ENCODE data around the gene DLGAP1. TPM values are rescaled to one million over a fixed set of nuclear protein-coding genes. Genes with fewer than 3 reads are reported as not detected.

DLGAP1 gene
- total RNA-seq, 2 experiments from 2014 or later, result not detected

GRCh38 chr18:4017480-4017879 is 437.6 kb downstream of the DLGAP1 start:
- DNase-seq (no peak), ATAC-seq (ENCODE audit: low read depth) (no peak)
- POLR2A ChIA-PET, result no interaction called here

GRCh38 chr18:4016391-4017049 is 438.6 kb downstream of the DLGAP1 start:
- no peak overlapping the region for H3K4me3 Mint-ChIP-seq
- H3K36me3 Mint-ChIP-seq, result no peaks in the 10 kb centered on the region
- H3K27me3 Mint-ChIP-seq, result no peaks in the 10 kb centered on the region
- no peaks in the 10 kb centered on the region for H3K9me3 Mint-ChIP-seq
- ATAC-seq (ENCODE audit: low read depth) (no peak), DNase-seq (no peak)
- no peaks in the 10 kb centered on the region for H3K4me1 Mint-ChIP-seq
- no peak overlapping the region for H3K27ac Mint-ChIP-seq
- POLR2A ChIA-PET, result no interaction called here

More at GRCh38 chr18:4017480-4017879, 437.6 kb downstream of the DLGAP1 start:
- H3K27ac Mint-ChIP-seq, result no peak overlapping the region
- H3K36me3 Mint-ChIP-seq, result no peaks in the 10 kb centered on the region
- H3K27me3 Mint-ChIP-seq, result no peaks in the 10 kb centered on the region
- H3K9me3 Mint-ChIP-seq, result no peaks in the 10 kb centered on the region
- H3K4me3 Mint-ChIP-seq, result no peak overlapping the region
- H3K4me1 Mint-ChIP-seq, result no peaks in the 10 kb centered on the region

GRCh38 chr18:4007846-4008245 is 447.3 kb downstream of the DLGAP1 start:
- H3K4me1 Mint-ChIP-seq, result no peaks in the 10 kb centered on the region
- H3K27ac Mint-ChIP-seq, result no peak overlapping the region
- no peak overlapping the region for H3K4me3 Mint-ChIP-seq
- POLR2A ChIA-PET, result no interaction called here
- H3K9me3 Mint-ChIP-seq, result no peaks in the 10 kb centered on the region
- peaks cover 4% of the 10 kb centered on the region for H3K27me3 Mint-ChIP-seq
- ATAC-seq (ENCODE audit: low read depth) (no peak), DNase-seq (no peak)
- H3K36me3 Mint-ChIP-seq, result no peaks in the 10 kb centered on the region

GRCh38 chr18:4004183-4004829 is 450.8 kb downstream of the DLGAP1 start:
- H3K27ac Mint-ChIP-seq, result no peak overlapping the region
- POLR2A ChIA-PET, result no interaction called here
- H3K36me3 Mint-ChIP-seq, result no peaks in the 10 kb centered on the region
- H3K4me1 Mint-ChIP-seq, result no peaks in the 10 kb centered on the region
- no peak for DNase-seq
- no peak for ATAC-seq (ENCODE audit: low read depth)
- H3K4me3 Mint-ChIP-seq, result no peak overlapping the region
- no peaks in the 10 kb centered on the region for H3K9me3 Mint-ChIP-seq
- peaks cover 6% of the 10 kb centered on the region for H3K27me3 Mint-ChIP-seq

- POLR2A ChIA-PET, result no interaction called here
- peaks cover 1% of the 10 kb centered on the region for H3K4me1 Mint-ChIP-seq
- H3K27me3 Mint-ChIP-seq, result peaks cover 23% of the 10 kb centered on the region
- H3K9me3 Mint-ChIP-seq, result no peaks in the 10 kb centered on the region
- no peaks in the 10 kb centered on the region for H3K36me3 Mint-ChIP-seq
- no peak for DNase-seq
- ATAC-seq (ENCODE audit: low read depth), result no peak
- no peak overlapping the region for H3K4me3 Mint-ChIP-seq
- no peak overlapping the region for H3K27ac Mint-ChIP-seq
Observed at GRCh38 chr18:3998698-3999333, 456.3 kb downstream of the DLGAP1 start.

GRCh38 chr18:3995476-3996102 is 459.5 kb downstream of the DLGAP1 start:
- no peaks in the 10 kb centered on the region for H3K9me3 Mint-ChIP-seq
- peaks cover 21% of the 10 kb centered on the region for H3K27me3 Mint-ChIP-seq
- H3K27ac Mint-ChIP-seq, result no peak overlapping the region
- H3K4me3 Mint-ChIP-seq, result no peak overlapping the region
- no peaks in the 10 kb centered on the region for H3K36me3 Mint-ChIP-seq
- no peak for DNase-seq
- ATAC-seq (ENCODE audit: low read depth), result peak; percentile 60
- POLR2A ChIA-PET, result no interaction called here
- H3K4me1 Mint-ChIP-seq, result peaks cover 1% of the 10 kb centered on the region

- DNase-seq, result no peak
Observed at GRCh38 chr18:3993941-3994687, 461.0 kb downstream of the DLGAP1 start.

GRCh38 chr18:3985664-3986063 is 469.4 kb downstream of the DLGAP1 start:
- DNase-seq (no peak), ATAC-seq (ENCODE audit: low read depth) (no peak)
- POLR2A ChIA-PET, result no interaction called here
- H3K27me3 Mint-ChIP-seq, result peaks cover 7% of the 10 kb centered on the region
- no peaks in the 10 kb centered on the region for H3K9me3 Mint-ChIP-seq
- peaks cover 6% of the 10 kb centered on the region for H3K36me3 Mint-ChIP-seq
- no peak overlapping the region for H3K4me3 Mint-ChIP-seq
- H3K27ac Mint-ChIP-seq, result no peak overlapping the region
- peaks cover 12% of the 10 kb centered on the region for H3K4me1 Mint-ChIP-seq

More at GRCh38 chr18:3993941-3994687, 461.0 kb downstream of the DLGAP1 start:
- no peak overlapping the region for H3K27ac Mint-ChIP-seq
- no peaks in the 10 kb centered on the region for H3K9me3 Mint-ChIP-seq
- POLR2A ChIA-PET, result no interaction called here
- H3K27me3 Mint-ChIP-seq, result peaks cover 19% of the 10 kb centered on the region
- H3K4me1 Mint-ChIP-seq, result peaks cover 1% of the 10 kb centered on the region
- H3K36me3 Mint-ChIP-seq, result no peaks in the 10 kb centered on the region
- no peak for ATAC-seq (ENCODE audit: low read depth)
- no peak overlapping the region for H3K4me3 Mint-ChIP-seq

- DNase-seq (no peak), ATAC-seq (ENCODE audit: low read depth) (peak; percentile 65)
- POLR2A ChIA-PET, result no interaction called here
- Mint-ChIP-seq H3K27me3 (peaks cover 7% of the 10 kb centered on the region), H3K27ac (peak overlapping the region; percentile 74), H3K4me3 (peak overlapping the region; percentile 4), H3K36me3 (peaks cover 6% of the 10 kb centered on the region), H3K4me1 (peaks cover 12% of the 10 kb centered on the region), H3K9me3 (no peaks in the 10 kb centered on the region)
Observed at GRCh38 chr18:3985020-3985419, 470.1 kb downstream of the DLGAP1 start.

GRCh38 chr18:3984163-3984757 is 470.8 kb downstream of the DLGAP1 start:
- peaks cover 12% of the 10 kb centered on the region for H3K4me1 Mint-ChIP-seq
- POLR2A ChIA-PET, result no interaction called here
- peak overlapping the region; percentile 74 for H3K27ac Mint-ChIP-seq
- H3K27me3 Mint-ChIP-seq, result peaks cover 7% of the 10 kb centered on the region
- peaks cover 1% of the 10 kb centered on the region for H3K9me3 Mint-ChIP-seq
- H3K4me3 Mint-ChIP-seq, result no peak overlapping the region
- H3K36me3 Mint-ChIP-seq, result peaks cover 6% of the 10 kb centered on the region
- ATAC-seq (ENCODE audit: low read depth) (no peak), DNase-seq (no peak)

GRCh38 chr18:3983351-3983969 is 471.6 kb downstream of the DLGAP1 start:
- peaks cover 12% of the 10 kb centered on the region for H3K4me1 Mint-ChIP-seq
- H3K9me3 Mint-ChIP-seq, result peaks cover 5% of the 10 kb centered on the region
- POLR2A ChIA-PET, result no interaction called here
- ATAC-seq (ENCODE audit: low read depth) (no peak), DNase-seq (no peak)
- H3K4me3 Mint-ChIP-seq, result no peak overlapping the region
- peaks cover 7% of the 10 kb centered on the region for H3K27me3 Mint-ChIP-seq
- no peak overlapping the region for H3K27ac Mint-ChIP-seq
- peaks cover 6% of the 10 kb centered on the region for H3K36me3 Mint-ChIP-seq

- POLR2A ChIA-PET, result no interaction called here
- Mint-ChIP-seq H3K36me3 (peaks cover 6% of the 10 kb centered on the region), H3K27me3 (peaks cover 7% of the 10 kb centered on the region), H3K4me1 (peaks cover 12% of the 10 kb centered on the region), H3K9me3 (peaks cover 7% of the 10 kb centered on the region), H3K4me3 (no peak overlapping the region), H3K27ac (no peak overlapping the region)
- DNase-seq, result no peak
- ATAC-seq (ENCODE audit: low read depth), result no peak
Observed at GRCh38 chr18:3982541-3982940, 472.6 kb downstream of the DLGAP1 start.
